Common myeloid progenitor, CD34-positive (primary cell): ENCODE data around the gene MED27.

ENCODE experiments used
- CTCF ChIA-PET: fragments of 350-600 bp; sonication (Branson Sonifier 250); formaldehyde crosslinking; loops from one replicate; lab custom pipeline; 2021; ENCODE audit warnings: antibody characterized with exemption; lab: Charles Lee
- POLR2A ChIA-PET: fragments of 350-600 bp; sonication (Branson Sonifier 250); formaldehyde crosslinking; loops from one replicate; lab custom pipeline; 2021; ENCODE audit warnings: antibody characterized with exemption; lab: Charles Lee
- DNase-seq, 3 donors: peaks; one replicate each; pipeline versions ENCODE4 v3.0.0 to v3.0.0-alpha.2; 2013
- H3K27ac ChIP-seq, 2 experiments: 1 replicate in 1 of 2; 2 replicates in 1 of 2; pipeline ENCODE4 v1.7.0; 2013; ENCODE audit warnings: inconsistent platforms in 2 of 2, low read length in 2 of 2, mild to moderate bottlenecking in 2 of 2, low read depth in 1 of 2, moderate library complexity in 1 of 2; ENCODE audit not compliant: severe bottlenecking in 2 of 2, insufficient read depth in 1 of 2, poor library complexity in 1 of 2
- H3K27me3 ChIP-seq, 5 experiments: replicated peaks in 2 of 5; 1 replicate in 3 of 5; 2 replicates in 2 of 5; pipeline versions ENCODE4 v1.6.1 to v1.7.0; 2013; ENCODE audit warnings: low read length in 4 of 5, mild to moderate bottlenecking in 2 of 5, moderate library complexity in 2 of 5, inconsistent platforms in 1 of 5; ENCODE audit not compliant: insufficient read depth in 5 of 5, control insufficient read depth in 4 of 5
- H3K36me3 ChIP-seq, 4 experiments: 1 replicate in 2 of 4; 2 replicates in 2 of 4; pipeline versions ENCODE4 v1.6.1 to v1.7.0; 2013; ENCODE audit warnings: low read length in 3 of 4, control low read depth in 1 of 4, mild to moderate bottlenecking in 1 of 4; ENCODE audit not compliant: control insufficient read depth in 4 of 4, insufficient read depth in 4 of 4
- H3K4me1 ChIP-seq, 4 experiments: 1 replicate in 3 of 4; 2 replicates in 1 of 4; pipeline versions ENCODE4 v1.6.1 to v1.7.1; 2013; ENCODE audit warnings: low read length in 3 of 4, mild to moderate bottlenecking in 3 of 4, control low read depth in 1 of 4, inconsistent platforms in 1 of 4, moderate library complexity in 1 of 4; ENCODE audit not compliant: control insufficient read depth in 4 of 4, insufficient read depth in 4 of 4; ENCODE audit errors: control extremely low read depth in 1 of 4
- H3K4me3 ChIP-seq, 7 experiments: 1 replicate in 4 of 7; 2 replicates in 3 of 7; pipeline versions ENCODE4 v1.5.1 to v1.7.0; 2013; ENCODE audit warnings: mild to moderate bottlenecking in 7 of 7, low read length in 6 of 7, moderate library complexity in 6 of 7, inconsistent platforms in 2 of 7, low read depth in 2 of 7, control low read depth in 1 of 7; ENCODE audit not compliant: insufficient read depth in 4 of 7, control insufficient read depth in 1 of 7; ENCODE audit errors: extremely low read depth in 1 of 7
- H3K9me3 ChIP-seq, 5 experiments: 1 replicate in 4 of 5; 2 replicates in 1 of 5; pipeline versions ENCODE4 v1.6.1 to v1.7.1; 2013; ENCODE audit warnings: low read length in 4 of 5, mild to moderate bottlenecking in 2 of 5, inconsistent platforms in 1 of 5, low read depth in 1 of 5, moderate library complexity in 1 of 5; ENCODE audit not compliant: control insufficient read depth in 4 of 5, insufficient read depth in 2 of 5; ENCODE audit errors: control extremely low read depth in 1 of 5
- WGBS: methylation state at CpG from one replicate; pipeline ENCODE4 v1.1.5; 2013; ENCODE audit not compliant: insufficient coverage; 5-methylcytosine and 5-hydroxymethylcytosine counted together

The MED27 gene

DNA sequence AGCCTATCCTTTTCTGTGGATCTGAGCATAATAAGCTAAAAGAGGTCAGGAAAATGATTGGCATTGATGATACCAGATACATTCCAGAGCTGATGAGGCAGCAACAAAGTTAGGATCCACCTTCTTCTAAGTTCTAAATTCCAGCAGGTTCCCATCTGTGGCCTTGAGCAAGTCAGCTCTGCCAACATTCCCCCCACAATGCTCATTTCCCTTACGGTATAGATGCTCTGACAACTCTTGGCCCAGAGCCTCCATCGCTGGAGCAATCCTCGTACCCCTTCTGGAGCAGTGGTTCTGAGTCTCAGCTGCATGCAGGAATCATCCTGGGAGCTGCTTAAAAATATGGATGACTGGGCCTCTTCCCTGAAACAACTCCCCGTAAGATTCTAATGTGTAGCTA lies 78.1 kb downstream of the MED27 start:
- Histone ChIP-seq H3K9me3 (no peaks in the 10 kb centered on the region), H3K27me3 (no peaks in the 10 kb centered on the region), H3K36me3 (peaks cover 0 to 7% (median 0%) of the 10 kb centered on the region in 4 experiments), H3K4me1 (peaks cover 13 to 35% (median 26%) of the 10 kb centered on the region in 4 experiments), H3K27ac (no peak overlapping the region), H3K4me3 (no peak overlapping the region)
- ChIA-PET CTCF (interaction anchor here (1.5 kb wide), 1 partner anchor 39 kb away, joined by 4 read pairs; no protein-coding TSS in a partner anchor), POLR2A (no interaction called here)
- WGBS: 95% methylated on average over 4 of the region's 4 CpGs
- no peak for DNase-seq

DNA sequence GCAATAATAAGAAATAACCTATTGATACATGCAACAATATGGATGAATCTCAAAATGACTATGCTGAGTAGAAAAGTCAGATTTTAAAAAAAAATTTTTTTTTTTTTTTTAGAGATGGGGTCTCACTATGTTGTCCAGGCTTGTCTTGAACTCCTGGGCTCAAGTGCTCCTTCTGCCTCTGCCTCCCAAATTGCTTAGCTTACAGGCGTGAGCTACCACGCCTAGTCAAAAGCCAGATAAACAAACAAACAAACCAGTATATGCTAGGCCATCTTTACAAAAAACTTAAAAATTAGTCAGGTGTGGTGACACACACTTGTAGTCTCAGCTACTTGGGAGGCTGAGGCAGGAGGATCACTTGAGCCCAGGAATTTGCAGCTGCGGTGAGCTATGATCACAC lies 79.0 kb downstream of the MED27 start:
- Histone ChIP-seq H3K27me3 (no peaks in the 10 kb centered on the region), H3K27ac (no peak overlapping the region), H3K36me3 (peaks cover 0 to 7% (median 4%) of the 10 kb centered on the region in 4 experiments), H3K4me1 (peaks cover 6 to 26% (median 18%) of the 10 kb centered on the region in 4 experiments), H3K9me3 (no peaks in the 10 kb centered on the region), H3K4me3 (no peak overlapping the region)
- no peak for DNase-seq
- WGBS: 100% methylated on average over 1 of the region's 3 CpGs
- ChIA-PET CTCF (interaction anchor here (1.5 kb wide), 2 partner anchors 15 to 40 kb away, joined by 3 to 4 read pairs; no protein-coding TSS in a partner anchor), POLR2A (no interaction called here)

DNA sequence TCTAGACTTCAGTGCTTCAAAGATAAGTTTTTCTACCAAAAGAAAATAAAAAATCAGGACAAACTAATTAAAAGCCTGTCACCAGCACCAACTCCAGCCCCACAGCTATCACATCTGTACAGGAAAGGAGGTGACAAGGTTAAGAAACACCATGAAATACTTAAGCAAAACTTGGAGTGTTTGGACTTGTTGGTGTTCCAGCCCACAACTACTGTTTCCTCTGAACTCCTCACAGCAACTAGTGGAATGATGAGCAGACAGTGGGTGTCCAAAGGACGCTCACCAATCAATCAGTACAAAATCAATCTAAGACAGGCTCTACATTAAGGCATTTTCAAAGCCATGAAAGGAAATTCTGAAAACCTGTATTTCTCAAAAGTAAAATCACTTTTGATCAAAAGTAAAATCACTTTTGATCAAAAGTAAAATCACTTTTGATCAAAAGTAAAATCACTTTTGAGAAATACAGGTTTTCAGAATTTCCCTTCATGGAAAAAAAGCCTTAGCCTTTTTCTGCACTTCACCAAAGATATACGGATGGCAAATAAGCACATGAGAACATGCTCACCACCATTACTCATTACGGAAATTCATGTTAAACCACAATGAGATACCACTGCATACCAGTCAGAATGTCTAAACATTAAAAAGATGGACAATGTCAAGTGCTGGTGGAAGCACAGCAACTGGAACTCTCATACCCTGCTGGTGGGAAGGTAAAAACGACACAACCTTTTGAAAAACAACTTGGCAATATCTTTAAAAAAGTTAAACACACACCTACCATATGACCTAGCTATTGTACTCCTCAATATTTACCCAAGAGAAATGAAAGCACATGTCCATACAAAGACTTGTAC lies 79.7 kb downstream of the MED27 start:
- POLR2A ChIA-PET: no interaction called here
- Histone ChIP-seq H3K4me1 (peaks cover 0 to 19% (median 13%) of the 10 kb centered on the region in 4 experiments), H3K4me3 (no peak overlapping the region), H3K27ac (no peak overlapping the region), H3K27me3 (no peaks in the 10 kb centered on the region), H3K36me3 (peaks cover 0 to 9% (median 4%) of the 10 kb centered on the region in 4 experiments), H3K9me3 (no peaks in the 10 kb centered on the region)
- CTCF ChIA-PET: interaction anchor here (1.5 kb wide), 1 partner anchor 15 kb away, joined by 3 read pairs; no protein-coding TSS in a partner anchor
- WGBS: 96% methylated on average over 2 of the region's 4 CpGs
- DNase-seq: no peak

DNA sequence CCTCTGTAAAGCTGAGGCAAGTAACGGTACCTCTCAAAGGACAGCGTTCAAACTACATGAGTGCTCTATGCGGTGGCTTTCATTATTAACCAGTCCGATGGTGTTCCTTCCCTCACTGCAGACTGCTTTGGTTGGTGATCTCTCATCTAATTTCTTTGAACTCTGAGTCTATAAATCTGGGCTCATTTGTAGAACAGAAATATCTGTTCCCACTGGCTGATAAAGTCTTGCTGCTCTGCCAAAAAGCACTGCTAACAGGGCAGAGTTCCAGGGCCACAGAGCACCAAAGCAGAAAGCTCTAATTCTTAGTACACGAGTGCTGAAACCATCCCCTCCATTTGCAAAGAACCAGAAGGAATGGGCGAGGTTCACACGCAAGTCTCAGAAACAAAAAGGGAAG lies 81.9 kb downstream of the MED27 start:
- no peak for DNase-seq
- ChIA-PET POLR2A (no interaction called here), CTCF (no interaction called here)
- H3K4me1 ChIP-seq: peaks cover 0 to under 1% (median under 1%) of the 10 kb centered on the region in 4 experiments
- no peak overlapping the region for H3K27ac ChIP-seq
- no peaks in the 10 kb centered on the region for H3K27me3 ChIP-seq
- H3K9me3 ChIP-seq: no peaks in the 10 kb centered on the region
- WGBS: 94% methylated on average over 7 of the region's 7 CpGs
- H3K36me3 ChIP-seq: peaks cover 0 to 9% (median 4%) of the 10 kb centered on the region in 4 experiments
- H3K4me3 ChIP-seq: no peak overlapping the region

DNA sequence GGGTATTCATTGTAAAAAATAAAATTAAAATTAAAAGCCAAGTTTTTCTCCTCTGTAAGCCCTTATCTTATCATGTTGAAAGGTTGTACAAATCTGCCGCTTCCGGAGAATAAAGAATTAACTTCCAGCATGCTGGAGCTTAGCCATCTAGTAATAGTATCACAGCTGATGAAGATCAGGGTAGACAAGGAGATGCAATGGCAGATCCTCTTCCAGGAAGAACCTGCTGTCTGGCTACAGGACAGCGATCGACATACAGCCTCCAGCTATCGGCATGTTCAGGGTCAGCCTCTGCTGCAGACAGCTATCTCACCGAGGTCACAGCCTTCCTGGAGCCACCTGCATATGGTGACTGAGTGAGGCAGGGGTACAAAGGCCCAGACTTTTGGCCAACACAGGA lies 82.6 kb downstream of the MED27 start:
- WGBS: 100% methylated on average over 2 of the region's 6 CpGs
- H3K4me3 ChIP-seq: no peak overlapping the region

DNA sequence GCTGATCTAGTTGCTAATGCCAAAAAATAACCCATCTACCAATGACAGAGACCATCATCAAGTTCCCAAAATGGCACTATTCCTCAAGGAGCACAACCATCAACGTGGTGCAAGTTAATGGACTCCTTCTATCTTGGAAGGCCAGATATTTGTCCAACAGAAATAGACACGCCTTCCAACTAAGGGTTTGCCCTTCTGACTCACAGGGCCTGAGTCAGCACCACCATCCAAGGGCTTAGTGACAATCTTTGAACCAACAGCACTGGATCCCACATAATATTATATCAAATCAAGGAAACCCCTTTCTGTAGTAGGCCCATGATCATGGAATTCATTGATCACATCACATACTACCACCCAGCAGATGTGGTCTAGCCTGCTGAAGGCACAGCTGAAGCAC lies 84.3 kb downstream of the MED27 start:
- POLR2A ChIA-PET: no interaction called here
- DNase-seq: no peak
- CTCF ChIA-PET: no interaction called here
- Histone ChIP-seq H3K4me3 (no peak overlapping the region), H3K36me3 (peaks cover 0 to 9% (median under 1%) of the 10 kb centered on the region in 4 experiments), H3K9me3 (no peaks in the 10 kb centered on the region), H3K4me1 (no peaks in the 10 kb centered on the region), H3K27ac (no peak overlapping the region), H3K27me3 (no peaks in the 10 kb centered on the region)
- WGBS: 100% methylated on average over 2 of the region's 2 CpGs

More for the DNA sequence above, 82.6 kb downstream of the MED27 start:
- CTCF ChIA-PET: interaction anchor here (1.3 kb wide), 1 partner anchor 13 kb away, joined by 3 read pairs; no protein-coding TSS in a partner anchor
- POLR2A ChIA-PET: no interaction called here
- no peaks in the 10 kb centered on the region for H3K4me1 ChIP-seq
- peaks cover 0 to 9% (median 4%) of the 10 kb centered on the region in 4 experiments for H3K36me3 ChIP-seq
- no peaks in the 10 kb centered on the region for H3K9me3 ChIP-seq
- H3K27me3 ChIP-seq: no peaks in the 10 kb centered on the region
- H3K27ac ChIP-seq: no peak overlapping the region
- no peak for DNase-seq
